ENCODE data around the gene PRKAR2B.

GRCh38 chr7:107169120-107170050 is 124.9 kb downstream of the PRKAR2B start:
- TF ChIP-seq POLR2A (IDR thresholded peaks at IDR 0.05): peak; percentile 13
- TF ChIP-seq CTCF (IDR thresholded peaks at IDR 0.05): peak in 1 of 3 donors; percentile 15
- peak; percentile 85 to 90 (median 86) for TF ChIP-seq POLR2AphosphoS5 (IDR thresholded peaks at IDR 0.05)

All from breast epithelium (tissue), 3 donors.